Measurements from ENCODE around the gene P3H2.

DNA sequence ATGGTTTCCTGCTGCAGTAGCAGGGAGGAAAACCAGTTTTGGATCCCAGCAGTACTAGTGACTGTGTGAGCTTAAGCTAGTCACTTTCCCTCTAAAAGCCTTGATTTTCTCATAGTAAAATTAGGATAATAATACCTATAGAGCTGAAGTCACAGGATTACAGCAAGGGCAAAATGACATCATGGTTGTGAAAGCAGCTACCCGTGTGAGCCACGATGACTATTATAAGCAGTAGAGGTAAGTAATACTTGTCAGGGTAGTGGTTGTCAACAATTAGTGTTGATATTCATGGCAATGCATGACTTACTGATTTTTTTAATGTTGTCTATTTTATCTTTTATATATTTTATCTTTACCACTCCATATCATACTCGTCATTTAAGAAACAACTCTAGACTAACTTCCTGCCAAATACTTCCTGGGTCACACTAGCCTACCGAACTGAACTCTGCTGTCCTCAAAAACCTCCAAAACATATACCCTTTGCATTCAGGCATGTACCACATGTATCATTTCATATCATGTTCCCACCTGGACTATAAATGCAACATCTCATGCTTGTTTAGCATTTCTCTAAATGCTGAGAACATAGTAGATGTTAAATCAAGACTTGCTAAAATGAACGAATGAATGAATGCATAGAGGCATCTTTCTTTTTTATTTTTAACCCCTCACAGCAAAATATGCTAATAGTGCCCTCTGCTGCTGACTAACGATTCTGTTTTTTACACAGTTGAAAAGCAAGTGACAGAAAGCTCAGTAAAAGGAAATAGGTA lies 172.6 kb downstream of the P3H2 start:
- TF ChIP-seq FOXP1 (CRISPR knock-in tag; IDR thresholded peaks at IDR 0.05) (no peak), NR3C1 (CRISPR knock-in tag; IDR thresholded peaks at IDR 0.05) (no peak), BRCA1 (IDR thresholded peaks at IDR 0.05) (no peak), BRCA1 (CRISPR knock-in tag; IDR thresholded peaks at IDR 0.05) (no peak)
- TF ChIP-seq, protein P1, sequence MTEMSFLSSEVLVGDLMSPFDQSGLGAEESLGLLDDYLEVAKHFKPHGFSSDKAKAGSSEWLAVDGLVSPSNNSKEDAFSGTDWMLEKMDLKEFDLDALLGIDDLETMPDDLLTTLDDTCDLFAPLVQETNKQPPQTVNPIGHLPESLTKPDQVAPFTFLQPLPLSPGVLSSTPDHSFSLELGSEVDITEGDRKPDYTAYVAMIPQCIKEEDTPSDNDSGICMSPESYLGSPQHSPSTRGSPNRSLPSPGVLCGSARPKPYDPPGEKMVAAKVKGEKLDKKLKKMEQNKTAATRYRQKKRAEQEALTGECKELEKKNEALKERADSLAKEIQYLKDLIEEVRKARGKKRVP (CRISPR knock-in tag; IDR thresholded peaks at IDR 0.05) = no peak
